Chondrocyte (in vitro differentiated cells): ENCODE data around the gene COL5A1. TPM values are rescaled to one million over a fixed set of nuclear protein-coding genes. Genes with fewer than 3 reads are reported as not detected.

Experiments used
- DNase-seq: peaks from one replicate; pipeline ENCODE4 v3.0.0; 2021; ENCODE audit warnings: mixed read lengths, low spot score
- H3K27ac Mint-ChIP-seq: one replicate; pipeline ENCODE4 v1.8.0; 2021; ENCODE audit warnings: mild to moderate bottlenecking, moderate library complexity, mixed read lengths; ENCODE audit not compliant: unreplicated experiment
- H3K27me3 Mint-ChIP-seq: 2 replicates; pipeline ENCODE4 v1.8.0; 2021; ENCODE audit warnings: low read depth, mixed read lengths
- H3K36me3 Mint-ChIP-seq: 2 replicates; pipeline ENCODE4 v1.8.0; 2021; ENCODE audit warnings: low read depth, mixed read lengths
- H3K4me1 Mint-ChIP-seq: 2 replicates; pipeline ENCODE4 v1.8.0; 2021; ENCODE audit warnings: low read depth, mild to moderate bottlenecking, mixed read lengths
- H3K4me3 Mint-ChIP-seq: one replicate; pipeline ENCODE4 v1.8.0; 2021; ENCODE audit warnings: mild to moderate bottlenecking, moderate library complexity, mixed read lengths; ENCODE audit not compliant: unreplicated experiment
- H3K9me3 Mint-ChIP-seq: 2 replicates; pipeline ENCODE4 v1.8.0; 2021; ENCODE audit warnings: low read depth, mixed read lengths
- CTCF ChIP-seq: fragments of 200-600 bp; sonication (generic); IDR thresholded peaks from 2 replicates; pipeline ENCODE4 v1.5.0; 2021; ENCODE audit warnings: antibody characterized with exemption, mild to moderate bottlenecking, moderate library complexity
- total RNA-seq: library from RNA; stranded (reverse); gene quantifications from 3 replicates; pipeline ENCODE4 v1.2.1, GENCODE V29; 2021

COL5A1 gene
- total RNA-seq, 1 donor from 2014 or later, result 2,235 TPM

- DNase-seq, result no peak
- Mint-ChIP-seq H3K27me3 (peaks cover 22% of the 10 kb centered on the region), H3K27ac (no peak overlapping the region), H3K36me3 (no peaks in the 10 kb centered on the region), H3K4me1 (no peaks in the 10 kb centered on the region), H3K9me3 (no peaks in the 10 kb centered on the region), H3K4me3 (no peak overlapping the region)
- TF ChIP-seq CTCF, result no peak
Measured at GRCh38 chr9:134881313-134881670, 239.7 kb downstream of the COL5A1 start.

- TF ChIP-seq CTCF, result no peak
- no peak overlapping the region for H3K4me3 Mint-ChIP-seq
- no peaks in the 10 kb centered on the region for H3K4me1 Mint-ChIP-seq
- no peak for DNase-seq
- no peaks in the 10 kb centered on the region for H3K9me3 Mint-ChIP-seq
- H3K27me3 Mint-ChIP-seq, result peaks cover 28% of the 10 kb centered on the region
- no peaks in the 10 kb centered on the region for H3K36me3 Mint-ChIP-seq
- no peak overlapping the region for H3K27ac Mint-ChIP-seq
Measured at GRCh38 chr9:134882204-134882785, 240.7 kb downstream of the COL5A1 start.

GRCh38 chr9:134883040-134883782 lies 241.6 kb downstream of the COL5A1 start:
- Mint-ChIP-seq H3K36me3 (no peaks in the 10 kb centered on the region), H3K27me3 (peaks cover 28% of the 10 kb centered on the region), H3K4me3 (no peak overlapping the region), H3K9me3 (no peaks in the 10 kb centered on the region), H3K27ac (no peak overlapping the region), H3K4me1 (no peaks in the 10 kb centered on the region)
- DNase-seq, result no peak
- no peak for TF ChIP-seq CTCF

- DNase-seq, result no peak
- no peaks in the 10 kb centered on the region for H3K4me1 Mint-ChIP-seq
- no peaks in the 10 kb centered on the region for H3K36me3 Mint-ChIP-seq
- no peaks in the 10 kb centered on the region for H3K9me3 Mint-ChIP-seq
- H3K27ac Mint-ChIP-seq, result no peak overlapping the region
- peaks cover 28% of the 10 kb centered on the region for H3K27me3 Mint-ChIP-seq
- TF ChIP-seq CTCF, result no peak
- no peak overlapping the region for H3K4me3 Mint-ChIP-seq
Measured at GRCh38 chr9:134884492-134884891, 242.9 kb downstream of the COL5A1 start.

GRCh38 chr9:134885001-134885678 lies 243.5 kb downstream of the COL5A1 start:
- Mint-ChIP-seq H3K27me3 (peaks cover 23% of the 10 kb centered on the region), H3K27ac (no peak overlapping the region), H3K4me3 (no peak overlapping the region), H3K9me3 (no peaks in the 10 kb centered on the region), H3K36me3 (no peaks in the 10 kb centered on the region), H3K4me1 (no peaks in the 10 kb centered on the region)
- DNase-seq, result no peak
- TF ChIP-seq CTCF, result no peak
